HUES64 (cell line): ENCODE measurements around the gene CEP170.
"Not testable (repeated sequence)": the region's sequence is repeated elsewhere in the genome, so short reads cannot be mapped to it uniquely, and the experiment has no call there.

Experiments
- H3K27ac ChIP-seq: 2 replicates; pipeline ENCODE4 v1.7.0; 2013; ENCODE audit warnings: low read depth, low read length, inconsistent platforms
- H3K27me3 ChIP-seq: 2 replicates; pipeline ENCODE4 v1.6.1; 2013; ENCODE audit warnings: mild to moderate bottlenecking, low read length; ENCODE audit not compliant: insufficient read depth
- H3K36me3 ChIP-seq: 2 replicates; pipeline ENCODE4 v1.6.1; 2013; ENCODE audit warnings: mild to moderate bottlenecking, low read length; ENCODE audit not compliant: insufficient read depth
- H3K4me1 ChIP-seq: 2 replicates; pipeline ENCODE4 v1.6.1; 2013; ENCODE audit warnings: mild to moderate bottlenecking, low read length, moderate library complexity; ENCODE audit not compliant: insufficient read depth
- H3K4me3 ChIP-seq: 2 replicates; pipeline ENCODE4 v1.5.1; 2013; ENCODE audit warnings: mild to moderate bottlenecking, low read length, moderate library complexity
- H3K9ac ChIP-seq: 2 replicates; pipeline ENCODE4 v1.6.1; 2013; ENCODE audit warnings: mild to moderate bottlenecking, low read depth, low read length
- H3K9me3 ChIP-seq: 2 replicates; pipeline ENCODE4 v1.6.1; 2013; ENCODE audit warnings: low read depth, low read length; ENCODE audit not compliant: insufficient read depth
- WGBS: fragments of 150-250, 120-280 bp; methylation state at CpG from one replicate; pipeline ENCODE4 v1.1.7; 2013; ENCODE audit warnings: missing lambda C conversion rate; 5-methylcytosine and 5-hydroxymethylcytosine counted together

The CEP170 gene

GRCh38 chr1:243105652-243106332 lies 149.3 kb downstream of the CEP170 start:
- H3K36me3 ChIP-seq, H3K4me1 ChIP-seq, H3K27ac ChIP-seq, H3K27me3 ChIP-seq, H3K9me3 ChIP-seq, H3K9ac ChIP-seq, H3K4me3 ChIP-seq: not testable (repeated sequence)
- 75% methylated on average over 4 of the region's 6 CpGs for WGBS

DNA sequence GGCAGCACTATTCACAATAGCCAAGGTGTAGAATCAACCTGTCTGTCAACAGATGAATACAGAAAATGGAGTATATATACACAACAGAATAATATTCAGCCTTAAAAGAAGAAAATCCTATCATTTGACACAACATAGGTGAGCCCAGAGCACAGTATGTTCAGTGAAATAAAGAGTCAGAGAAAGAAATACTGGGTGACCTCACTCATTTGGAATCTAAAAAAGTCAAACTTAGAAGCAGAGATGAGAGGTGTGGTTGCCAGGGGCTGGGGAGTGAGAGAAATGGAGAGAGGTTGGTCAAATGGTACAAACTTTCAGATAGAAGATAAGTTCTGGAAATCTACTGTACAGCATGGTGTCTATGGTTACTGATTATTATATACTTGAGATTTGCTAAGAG lies 150.0 kb downstream of the CEP170 start:
- not testable (repeated sequence) for H3K4me1 ChIP-seq, H3K36me3 ChIP-seq, H3K27me3 ChIP-seq, H3K27ac ChIP-seq, H3K9ac ChIP-seq, H3K9me3 ChIP-seq, H3K4me3 ChIP-seq

- H3K27ac ChIP-seq, H3K4me1 ChIP-seq, H3K9me3 ChIP-seq, H3K9ac ChIP-seq, H3K36me3 ChIP-seq, H3K4me3 ChIP-seq, H3K27me3 ChIP-seq: not testable (repeated sequence)
- 89% methylated on average over 5 of the region's 5 CpGs for WGBS
Measured at GRCh38 chr1:243104452-243104851, 150.6 kb downstream of the CEP170 start.

- H3K4me1 ChIP-seq, H3K27me3 ChIP-seq, H3K4me3 ChIP-seq, H3K36me3 ChIP-seq, H3K9ac ChIP-seq, H3K9me3 ChIP-seq, H3K27ac ChIP-seq: not testable (repeated sequence)
- WGBS = 97% methylated on average over 40 of the region's 40 CpGs
Measured at GRCh38 chr1:243101551-243102050, 153.5 kb downstream of the CEP170 start.

GRCh38 chr1:243087368-243087767 lies 167.7 kb downstream of the CEP170 start:
- not testable (repeated sequence) for H3K27me3 ChIP-seq, H3K27ac ChIP-seq, H3K36me3 ChIP-seq, H3K4me3 ChIP-seq, H3K4me1 ChIP-seq, H3K9ac ChIP-seq, H3K9me3 ChIP-seq
- no CpG with 5 or more reads among the region's 3 CpGs for WGBS
